HG02870 (cell line): ENCODE data around the gene GPR27.

Source experiments
- ATAC-seq: cut with Tn5 transposase; IDR thresholded peaks from one replicate; pipeline ENCODE4 v1.9.1; 2021; ENCODE audit warnings: mild to moderate bottlenecking, moderate library complexity; ENCODE audit not compliant: unreplicated experiment

GPR27 gene

DNA sequence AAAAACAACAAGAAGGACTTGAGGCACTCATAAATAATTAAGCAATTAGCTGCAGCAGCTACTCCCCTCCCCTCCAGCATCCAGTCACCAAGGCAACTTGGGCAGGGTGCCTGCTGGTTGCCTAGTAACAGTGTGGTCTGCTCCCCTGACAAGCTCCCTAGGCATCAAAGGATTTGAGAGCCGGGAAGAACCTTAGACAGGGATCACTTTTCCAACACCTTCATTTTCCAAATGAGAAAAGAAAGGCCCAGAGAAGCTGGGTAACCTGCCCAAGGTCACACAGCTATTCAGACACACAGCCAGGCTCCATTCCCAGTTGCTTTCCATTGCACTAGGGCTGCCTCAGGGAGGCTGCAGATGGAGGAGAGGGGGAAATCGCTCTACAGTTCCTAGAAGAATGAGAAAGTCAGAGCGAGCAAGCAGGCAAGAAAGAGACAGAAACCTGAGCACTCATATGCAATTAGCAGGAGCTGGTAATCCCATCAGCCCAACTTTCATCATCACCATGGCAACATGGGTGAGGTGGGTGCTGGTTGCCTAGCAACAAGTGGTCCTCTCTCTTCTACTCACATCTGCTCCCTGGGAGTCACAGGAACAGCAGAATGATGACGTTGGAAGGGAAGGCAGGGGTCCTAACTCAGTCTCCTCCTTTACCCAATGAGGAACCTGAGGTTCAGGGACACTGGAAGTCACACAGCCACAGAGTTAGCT is 24.9 kb upstream of the GPR27 start:
- no peak for ATAC-seq

- ATAC-seq = no peak
These were observed 21.0 kb upstream of the GPR27 start for GRCh38 chr3:71732637-71733036.

- no peak for ATAC-seq
These were observed 20.3 kb upstream of the GPR27 start for GRCh38 chr3:71733319-71733718.

GRCh38 chr3:71734881-71735280 is 18.8 kb upstream of the GPR27 start:
- no peak for ATAC-seq

- ATAC-seq = no peak
These were observed 11.0 kb upstream of the GPR27 start for GRCh38 chr3:71742621-71743020.

DNA sequence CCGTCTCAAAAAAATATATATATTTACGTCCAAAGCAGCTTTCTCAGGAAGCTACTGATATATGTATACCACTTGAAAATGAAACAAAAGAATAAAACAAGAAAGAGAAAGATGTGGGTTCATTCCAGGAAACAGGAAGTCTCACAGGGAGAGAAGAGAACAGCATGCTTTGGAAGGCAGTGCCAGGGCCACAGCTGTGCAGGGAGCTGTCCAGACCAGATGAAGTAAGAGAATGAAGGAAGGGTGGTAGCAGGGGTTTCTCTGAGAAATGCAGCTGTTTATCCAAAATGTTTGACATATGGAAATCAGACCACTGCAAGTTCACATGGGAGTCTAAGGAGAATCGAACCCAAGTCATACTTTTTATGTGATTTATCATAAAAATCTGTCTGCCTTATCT is 8.9 kb upstream of the GPR27 start:
- no peak for ATAC-seq

- no peak for ATAC-seq
These were observed 2.1 kb upstream of the GPR27 start for GRCh38 chr3:71751602-71752001.

GRCh38 chr3:71752831-71753700 is 589 bp upstream of the GPR27 start:
- ATAC-seq = no peak

- no peak for ATAC-seq
These were observed 1.1 kb downstream of the GPR27 start for GRCh38 chr3:71754610-71755253.

DNA sequence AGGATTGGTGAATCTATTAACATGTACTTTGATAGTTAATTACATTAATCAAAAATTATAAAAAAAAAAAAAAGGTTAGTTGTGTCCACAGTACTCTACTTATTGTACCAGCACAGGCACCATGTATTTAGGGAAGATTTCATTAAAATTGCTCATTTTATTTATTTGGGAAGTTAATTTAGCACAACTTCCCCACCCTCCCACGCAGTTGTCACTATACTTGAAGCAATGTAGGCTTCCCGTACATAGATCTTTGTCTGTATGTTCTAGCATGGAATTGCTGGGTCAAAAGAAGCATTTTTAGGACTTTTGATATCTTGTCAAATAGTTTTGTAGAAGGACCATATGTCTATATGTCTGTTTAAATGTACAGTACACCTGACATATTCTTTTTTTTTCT is 4.4 kb downstream of the GPR27 start:
- no peak for ATAC-seq

- no peak for ATAC-seq
These were observed 5.7 kb downstream of the GPR27 start for GRCh38 chr3:71759401-71759800.

GRCh38 chr3:71760140-71760539 is 6.5 kb downstream of the GPR27 start:
- no peak for ATAC-seq

DNA sequence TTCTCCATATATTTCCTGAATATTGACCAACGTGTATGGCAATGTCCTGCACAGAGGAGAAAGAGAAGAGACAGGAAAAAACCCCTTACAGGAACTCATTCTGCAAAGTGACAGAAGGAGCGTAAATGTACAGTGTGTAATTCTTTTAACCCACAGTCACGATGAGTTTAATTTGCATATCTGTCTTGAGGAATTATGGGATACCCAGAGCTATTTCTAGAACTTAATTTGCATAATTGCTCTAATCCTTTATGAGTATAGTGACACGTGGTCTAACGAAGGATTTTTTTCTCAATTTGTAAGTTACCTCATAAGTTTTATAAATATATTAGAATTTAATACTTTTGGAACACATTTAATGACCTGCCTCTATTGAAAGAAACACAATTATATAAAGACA is 9.8 kb downstream of the GPR27 start:
- ATAC-seq = no peak

- no peak for ATAC-seq
These were observed 17.5 kb downstream of the GPR27 start for GRCh38 chr3:71771126-71771525.

GRCh38 chr3:71771884-71772283 is 18.2 kb downstream of the GPR27 start:
- no peak for ATAC-seq

DNA sequence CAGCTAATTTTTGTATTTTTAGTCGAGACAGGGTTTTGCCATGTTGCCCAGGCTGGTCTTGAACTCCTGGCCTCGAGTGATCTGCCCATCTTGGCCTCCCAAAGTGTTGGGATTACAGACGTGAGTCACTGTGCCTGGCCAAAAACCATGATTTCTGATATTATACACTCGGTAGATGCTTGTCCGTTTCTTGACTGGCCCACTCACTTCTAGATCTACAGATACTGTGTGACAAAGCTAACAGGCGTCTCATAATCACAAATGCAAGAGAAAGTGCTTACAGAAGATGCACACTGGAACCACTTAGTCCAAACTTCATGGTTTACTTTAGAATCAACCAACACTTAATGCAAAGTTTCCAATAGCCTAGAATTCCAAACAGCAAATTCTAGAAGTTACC is 22.9 kb downstream of the GPR27 start:
- ATAC-seq = no peak

GRCh38 chr3:71778353-71778752 is 24.7 kb downstream of the GPR27 start:
- no peak for ATAC-seq

DNA sequence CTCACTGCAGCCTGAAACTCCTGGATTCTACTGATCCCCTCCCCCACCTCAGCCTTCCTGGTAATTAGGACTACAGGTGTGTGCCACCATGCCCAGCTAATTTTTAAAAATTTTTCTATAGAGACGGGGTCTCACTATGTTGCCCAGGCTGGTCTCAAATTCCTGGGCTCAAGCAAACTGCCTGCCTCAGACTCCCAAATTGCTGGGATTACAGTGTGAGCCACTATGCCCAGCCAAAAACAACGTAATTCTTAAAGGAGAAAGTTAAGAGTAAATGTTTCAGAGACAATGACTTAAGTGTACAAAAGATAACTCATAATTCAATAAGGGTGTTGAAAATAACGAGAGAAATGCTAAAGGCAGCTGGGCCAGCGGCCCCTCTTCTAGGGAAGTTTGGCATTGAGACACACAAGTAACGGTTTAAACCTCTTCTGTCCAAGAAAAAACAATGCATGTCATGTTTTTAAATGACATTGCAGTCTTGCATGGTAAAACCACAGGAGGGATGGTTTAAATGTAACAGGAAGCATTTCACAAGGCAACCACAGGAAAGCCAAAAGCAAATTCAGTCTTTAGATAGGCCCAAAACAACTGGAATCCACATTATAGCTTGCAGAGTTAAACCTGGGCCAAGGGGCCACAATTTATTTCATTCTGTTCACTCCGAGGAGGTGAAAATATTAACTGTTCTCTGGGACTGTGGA is 26.2 kb downstream of the GPR27 start:
- ATAC-seq = no peak

GRCh38 chr3:71780430-71780829 is 26.8 kb downstream of the GPR27 start:
- no peak for ATAC-seq

- no peak for ATAC-seq
These were observed 29.5 kb downstream of the GPR27 start for GRCh38 chr3:71783152-71783551.

- no peak for ATAC-seq
These were observed 30.7 kb downstream of the GPR27 start for GRCh38 chr3:71784201-71784913.
